ENCODE data around the gene ADSS2. TPM values are rescaled to one million over a fixed set of nuclear protein-coding genes. Genes with fewer than 3 reads are reported as not detected.
A peak's percentile ranks its signal among the peaks of the same experiment; 100 is the strongest.

The ADSS2 gene
- total and polyA plus RNA-seq, 2 experiments from 2014 or later: 55.1 to 101 TPM

DNA sequence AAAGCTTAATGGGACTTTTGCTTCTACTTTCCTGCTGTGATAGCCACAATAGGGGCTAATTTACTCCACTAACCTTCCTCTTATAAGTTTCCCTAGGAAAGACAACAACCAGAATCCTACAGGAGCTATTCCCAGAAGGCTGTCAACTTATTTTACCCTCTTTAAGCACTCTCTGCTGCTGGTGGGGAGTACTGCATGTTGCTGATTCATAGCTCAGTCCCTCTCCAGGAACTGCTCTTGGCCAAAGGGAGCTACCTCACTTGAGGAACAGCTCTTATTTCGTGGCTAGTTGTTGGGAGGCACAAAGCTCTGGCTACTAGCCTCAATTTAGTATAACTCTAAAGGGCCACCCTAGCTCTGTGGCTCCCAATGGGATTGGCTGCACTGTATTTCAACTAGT lies 37.2 kb downstream of the ADSS2 start:
- peaks cover 12% of the 10 kb centered on the region for H3K4me1 Mint-ChIP-seq
- H3K4me3 ChIP-seq: no peak overlapping the region
- H3K27ac ChIP-seq (ENCODE audit: low read depth): no peak overlapping the region
- H3K4me1 ChIP-seq (ENCODE audit: insufficient read depth): no peaks in the 10 kb centered on the region
- H3K79me2 ChIP-seq (replicated peaks; ENCODE audit: insufficient read depth): no peaks in the 10 kb centered on the region
- H3K4me2 ChIP-seq: no peak overlapping the region
- H3K36me3 ChIP-seq (ENCODE audit: insufficient read depth): peaks cover 70% of the 10 kb centered on the region
- TF ChIP-seq, protein P1, sequence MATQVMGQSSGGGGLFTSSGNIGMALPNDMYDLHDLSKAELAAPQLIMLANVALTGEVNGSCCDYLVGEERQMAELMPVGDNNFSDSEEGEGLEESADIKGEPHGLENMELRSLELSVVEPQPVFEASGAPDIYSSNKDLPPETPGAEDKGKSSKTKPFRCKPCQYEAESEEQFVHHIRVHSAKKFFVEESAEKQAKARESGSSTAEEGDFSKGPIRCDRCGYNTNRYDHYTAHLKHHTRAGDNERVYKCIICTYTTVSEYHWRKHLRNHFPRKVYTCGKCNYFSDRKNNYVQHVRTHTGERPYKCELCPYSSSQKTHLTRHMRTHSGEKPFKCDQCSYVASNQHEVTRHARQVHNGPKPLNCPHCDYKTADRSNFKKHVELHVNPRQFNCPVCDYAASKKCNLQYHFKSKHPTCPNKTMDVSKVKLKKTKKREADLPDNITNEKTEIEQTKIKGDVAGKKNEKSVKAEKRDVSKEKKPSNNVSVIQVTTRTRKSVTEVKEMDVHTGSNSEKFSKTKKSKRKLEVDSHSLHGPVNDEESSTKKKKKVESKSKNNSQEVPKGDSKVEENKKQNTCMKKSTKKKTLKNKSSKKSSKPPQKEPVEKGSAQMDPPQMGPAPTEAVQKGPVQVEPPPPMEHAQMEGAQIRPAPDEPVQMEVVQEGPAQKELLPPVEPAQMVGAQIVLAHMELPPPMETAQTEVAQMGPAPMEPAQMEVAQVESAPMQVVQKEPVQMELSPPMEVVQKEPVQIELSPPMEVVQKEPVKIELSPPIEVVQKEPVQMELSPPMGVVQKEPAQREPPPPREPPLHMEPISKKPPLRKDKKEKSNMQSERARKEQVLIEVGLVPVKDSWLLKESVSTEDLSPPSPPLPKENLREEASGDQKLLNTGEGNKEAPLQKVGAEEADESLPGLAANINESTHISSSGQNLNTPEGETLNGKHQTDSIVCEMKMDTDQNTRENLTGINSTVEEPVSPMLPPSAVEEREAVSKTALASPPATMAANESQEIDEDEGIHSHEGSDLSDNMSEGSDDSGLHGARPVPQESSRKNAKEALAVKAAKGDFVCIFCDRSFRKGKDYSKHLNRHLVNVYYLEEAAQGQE (IDR thresholded peaks at IDR 0.05; ENCODE audit: unreplicated experiment): no peak
- TF ChIP-seq, protein P2, sequence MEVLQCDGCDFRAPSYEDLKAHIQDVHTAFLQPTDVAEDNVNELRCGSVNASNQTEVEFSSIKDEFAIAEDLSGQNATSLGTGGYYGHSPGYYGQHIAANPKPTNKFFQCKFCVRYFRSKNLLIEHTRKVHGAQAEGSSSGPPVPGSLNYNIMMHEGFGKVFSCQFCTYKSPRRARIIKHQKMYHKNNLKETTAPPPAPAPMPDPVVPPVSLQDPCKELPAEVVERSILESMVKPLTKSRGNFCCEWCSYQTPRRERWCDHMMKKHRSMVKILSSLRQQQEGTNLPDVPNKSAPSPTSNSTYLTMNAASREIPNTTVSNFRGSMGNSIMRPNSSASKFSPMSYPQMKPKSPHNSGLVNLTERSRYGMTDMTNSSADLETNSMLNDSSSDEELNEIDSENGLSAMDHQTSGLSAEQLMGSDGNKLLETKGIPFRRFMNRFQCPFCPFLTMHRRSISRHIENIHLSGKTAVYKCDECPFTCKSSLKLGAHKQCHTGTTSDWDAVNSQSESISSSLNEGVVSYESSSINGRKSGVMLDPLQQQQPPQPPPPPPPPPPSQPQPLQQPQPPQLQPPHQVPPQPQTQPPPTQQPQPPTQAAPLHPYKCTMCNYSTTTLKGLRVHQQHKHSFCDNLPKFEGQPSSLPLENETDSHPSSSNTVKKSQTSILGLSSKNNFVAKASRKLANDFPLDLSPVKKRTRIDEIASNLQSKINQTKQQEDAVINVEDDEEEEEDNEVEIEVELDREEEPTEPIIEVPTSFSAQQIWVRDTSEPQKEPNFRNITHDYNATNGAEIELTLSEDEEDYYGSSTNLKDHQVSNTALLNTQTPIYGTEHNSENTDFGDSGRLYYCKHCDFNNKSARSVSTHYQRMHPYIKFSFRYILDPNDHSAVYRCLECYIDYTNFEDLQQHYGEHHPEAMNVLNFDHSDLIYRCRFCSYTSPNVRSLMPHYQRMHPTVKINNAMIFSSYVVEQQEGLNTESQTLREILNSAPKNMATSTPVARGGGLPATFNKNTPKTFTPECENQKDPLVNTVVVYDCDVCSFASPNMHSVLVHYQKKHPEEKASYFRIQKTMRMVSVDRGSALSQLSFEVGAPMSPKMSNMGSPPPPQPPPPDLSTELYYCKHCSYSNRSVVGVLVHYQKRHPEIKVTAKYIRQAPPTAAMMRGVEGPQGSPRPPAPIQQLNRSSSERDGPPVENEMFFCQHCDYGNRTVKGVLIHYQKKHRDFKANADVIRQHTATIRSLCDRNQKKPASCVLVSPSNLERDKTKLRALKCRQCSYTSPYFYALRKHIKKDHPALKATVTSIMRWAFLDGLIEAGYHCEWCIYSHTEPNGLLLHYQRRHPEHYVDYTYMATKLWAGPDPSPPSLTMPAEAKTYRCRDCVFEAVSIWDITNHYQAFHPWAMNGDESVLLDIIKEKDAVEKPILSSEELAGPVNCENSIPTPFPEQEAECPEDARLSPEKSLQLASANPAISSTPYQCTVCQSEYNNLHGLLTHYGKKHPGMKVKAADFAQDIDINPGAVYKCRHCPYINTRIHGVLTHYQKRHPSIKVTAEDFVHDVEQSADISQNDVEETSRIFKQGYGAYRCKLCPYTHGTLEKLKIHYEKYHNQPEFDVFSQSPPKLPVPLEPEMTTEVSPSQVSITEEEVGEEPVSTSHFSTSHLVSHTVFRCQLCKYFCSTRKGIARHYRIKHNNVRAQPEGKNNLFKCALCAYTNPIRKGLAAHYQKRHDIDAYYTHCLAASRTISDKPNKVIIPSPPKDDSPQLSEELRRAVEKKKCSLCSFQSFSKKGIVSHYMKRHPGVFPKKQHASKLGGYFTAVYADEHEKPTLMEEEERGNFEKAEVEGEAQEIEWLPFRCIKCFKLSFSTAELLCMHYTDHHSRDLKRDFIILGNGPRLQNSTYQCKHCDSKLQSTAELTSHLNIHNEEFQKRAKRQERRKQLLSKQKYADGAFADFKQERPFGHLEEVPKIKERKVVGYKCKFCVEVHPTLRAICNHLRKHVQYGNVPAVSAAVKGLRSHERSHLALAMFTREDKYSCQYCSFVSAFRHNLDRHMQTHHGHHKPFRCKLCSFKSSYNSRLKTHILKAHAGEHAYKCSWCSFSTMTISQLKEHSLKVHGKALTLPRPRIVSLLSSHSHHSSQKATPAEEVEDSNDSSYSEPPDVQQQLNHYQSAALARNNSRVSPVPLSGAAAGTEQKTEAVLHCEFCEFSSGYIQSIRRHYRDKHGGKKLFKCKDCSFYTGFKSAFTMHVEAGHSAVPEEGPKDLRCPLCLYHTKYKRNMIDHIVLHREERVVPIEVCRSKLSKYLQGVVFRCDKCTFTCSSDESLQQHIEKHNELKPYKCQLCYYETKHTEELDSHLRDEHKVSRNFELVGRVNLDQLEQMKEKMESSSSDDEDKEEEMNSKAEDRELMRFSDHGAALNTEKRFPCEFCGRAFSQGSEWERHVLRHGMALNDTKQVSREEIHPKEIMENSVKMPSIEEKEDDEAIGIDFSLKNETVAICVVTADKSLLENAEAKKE (CRISPR knock-in tag; IDR thresholded peaks at IDR 0.05): no peak
- no peak for TF ChIP-seq EZH2 (IDR thresholded peaks at IDR 0.05; ENCODE audit: low read depth, unreplicated experiment)
- TF ChIP-seq, protein P3, sequence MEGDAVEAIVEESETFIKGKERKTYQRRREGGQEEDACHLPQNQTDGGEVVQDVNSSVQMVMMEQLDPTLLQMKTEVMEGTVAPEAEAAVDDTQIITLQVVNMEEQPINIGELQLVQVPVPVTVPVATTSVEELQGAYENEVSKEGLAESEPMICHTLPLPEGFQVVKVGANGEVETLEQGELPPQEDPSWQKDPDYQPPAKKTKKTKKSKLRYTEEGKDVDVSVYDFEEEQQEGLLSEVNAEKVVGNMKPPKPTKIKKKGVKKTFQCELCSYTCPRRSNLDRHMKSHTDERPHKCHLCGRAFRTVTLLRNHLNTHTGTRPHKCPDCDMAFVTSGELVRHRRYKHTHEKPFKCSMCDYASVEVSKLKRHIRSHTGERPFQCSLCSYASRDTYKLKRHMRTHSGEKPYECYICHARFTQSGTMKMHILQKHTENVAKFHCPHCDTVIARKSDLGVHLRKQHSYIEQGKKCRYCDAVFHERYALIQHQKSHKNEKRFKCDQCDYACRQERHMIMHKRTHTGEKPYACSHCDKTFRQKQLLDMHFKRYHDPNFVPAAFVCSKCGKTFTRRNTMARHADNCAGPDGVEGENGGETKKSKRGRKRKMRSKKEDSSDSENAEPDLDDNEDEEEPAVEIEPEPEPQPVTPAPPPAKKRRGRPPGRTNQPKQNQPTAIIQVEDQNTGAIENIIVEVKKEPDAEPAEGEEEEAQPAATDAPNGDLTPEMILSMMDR (conservative IDR thresholded peaks at IDR 0.05; ENCODE audit: low read depth in 2 of 2): no peak; a peak in 1 of 4 replicates
- no peak for TF ChIP-seq POLR2AphosphoS5 (IDR thresholded peaks at IDR 0.05; ENCODE audit: low read depth)
- TF ChIP-seq STAT1 (IDR thresholded peaks at IDR 0.05; ENCODE audit: unreplicated experiment): no peak
- TF ChIP-seq EZH2phosphoT487 (IDR thresholded peaks at IDR 0.05; ENCODE audit: unreplicated experiment): no peak
- TF ChIP-seq CREB1 (CRISPR knock-in tag; IDR thresholded peaks at IDR 0.05; ENCODE audit: low read depth): no peak
- TF ChIP-seq ETS1 (IDR thresholded peaks at IDR 0.05): no peak
- no peak for TF ChIP-seq JUNB (IDR thresholded peaks at IDR 0.05; ENCODE audit: unreplicated experiment)
- TF ChIP-seq ZNF331 (CRISPR knock-in tag; IDR thresholded peaks at IDR 0.05; ENCODE audit: low read depth): no peak
- TF ChIP-seq ZNF114 (CRISPR knock-in tag; IDR thresholded peaks at IDR 0.05): no peak
- TF ChIP-seq NANOG (IDR thresholded peaks at IDR 0.05; ENCODE audit: borderline replicate concordance): no peak
- H3K27me3 Mint-ChIP-seq (ENCODE audit: insufficient read depth, low read depth, poor library complexity): no peaks in the 10 kb centered on the region
- H3K9me3 Mint-ChIP-seq: no peaks in the 10 kb centered on the region
- no peak overlapping the region for H3K27ac Mint-ChIP-seq
- H3F3A ChIP-seq (replicated peaks; ENCODE audit: low read depth): no peaks in the 10 kb centered on the region
- DNase-seq (ENCODE audit: low spot score) (no peak), ATAC-seq (peak; percentile 74)
- no peaks in the 10 kb centered on the region for H4K20me1 ChIP-seq (replicated peaks; ENCODE audit: insufficient read depth)
- no peaks in the 10 kb centered on the region for H3K9me2 ChIP-seq (ENCODE audit: insufficient read depth)
- no peaks in the 10 kb centered on the region for H3K27me3 ChIP-seq (ENCODE audit: insufficient read depth)
- peaks cover 75% of the 10 kb centered on the region for H3K36me3 Mint-ChIP-seq (ENCODE audit: low read depth)
- H2AFZ ChIP-seq: no peak overlapping the region
- no peak overlapping the region for H3K4me3 Mint-ChIP-seq

All from GM23338 (cell line).